ENCODE measurements around the gene WDR46. TPM values are rescaled to one million over a fixed set of nuclear protein-coding genes. Genes with fewer than 3 reads are reported as not detected.

Gene WDR46
- total and polyA plus RNA-seq, 2 of the 8 experiments (the other 6 are each of a cell fraction or from before 2014, with no cell fraction given), result 69.7 to 91.0 TPM

GRCh38 chr6:33288921-33289783 lies at the start of gene WDR46, which contains the start of gene PFDN6 (continued):
- TF ChIP-seq CTCF (IDR thresholded peaks at IDR 0.05; ENCODE audit: control extremely low read depth in 1 of 3, insufficient read depth in 1 of 3, low read depth in 1 of 3, low read length in 3 of 3) (no peak), HDAC6 (IDR thresholded peaks at IDR 0.05; ENCODE audit: low read depth, low read length) (no peak), KDM4A (IDR thresholded peaks at IDR 0.05; ENCODE audit: low read depth, low read length, severe bottlenecking) (peak; percentile 91), SP2 (IDR thresholded peaks at IDR 0.05; ENCODE audit: low read length) (no peak), POU5F1 (IDR thresholded peaks at IDR 0.05; ENCODE audit: low read depth, low read length) (no peak), SUZ12 (IDR thresholded peaks at IDR 0.05; ENCODE audit: low read length) (no peak)
